Measurements from ENCODE around the gene MASP1.

MASP1 gene

GRCh38 chr3:187291001-187291511 lies 481 bp downstream of the MASP1 start:
- DNase-seq (ENCODE audit: low read depth) = peak; percentile 41
- peak overlapping the region; percentile 26 for H3K4me3 ChIP-seq (ENCODE audit: low read depth, low read length)
- in situ Hi-C loops (cut with HindIII; ENCODE audit: low sequenced_read_pairs) = no loop called here
- TF ChIP-seq CTCF (IDR thresholded peaks at IDR 0.05; ENCODE audit: low read depth, low read length, missing control alignments) = no peak

DNA sequence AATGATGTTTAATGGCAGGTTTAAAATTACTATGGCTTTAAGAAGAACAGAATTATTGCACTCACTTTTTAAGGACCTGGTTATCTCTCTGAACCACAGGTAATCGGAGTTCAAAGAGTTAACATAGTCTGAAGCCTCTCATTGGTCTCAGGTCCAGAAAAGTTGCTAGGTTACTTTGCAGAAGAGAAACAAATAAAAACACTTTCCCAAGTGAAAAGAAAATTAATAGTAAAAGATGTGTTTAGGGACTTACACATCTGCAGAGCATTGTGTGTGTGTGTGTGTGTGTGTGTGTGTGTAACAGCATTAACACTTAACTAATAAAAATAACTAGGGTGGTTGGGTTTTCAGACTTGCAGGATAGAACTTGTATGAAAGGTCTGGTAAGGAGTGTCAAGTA lies 1.0 kb downstream of the MASP1 start:
- DNase-seq (ENCODE audit: low read depth) = no peak
- in situ Hi-C loops (cut with HindIII; ENCODE audit: low sequenced_read_pairs) = no loop called here
- TF ChIP-seq CTCF (IDR thresholded peaks at IDR 0.05; ENCODE audit: low read depth, low read length, missing control alignments) = no peak
- no peak overlapping the region for H3K4me3 ChIP-seq (ENCODE audit: low read depth, low read length)

GRCh38 chr3:187288855-187289605 lies 2.5 kb downstream of the MASP1 start:
- in situ Hi-C loops (cut with HindIII; ENCODE audit: low sequenced_read_pairs) = loop anchor here (5.0 kb wide), 1 partner anchor 37 kb away; no protein-coding TSS in a partner anchor
- no peak overlapping the region for H3K4me3 ChIP-seq (ENCODE audit: low read depth, low read length)
- TF ChIP-seq CTCF (IDR thresholded peaks at IDR 0.05; ENCODE audit: low read depth, low read length, missing control alignments) = no peak
- DNase-seq (ENCODE audit: low read depth) = no peak

- in situ Hi-C loops (cut with HindIII; ENCODE audit: low sequenced_read_pairs) = loop anchor here (5.0 kb wide), 1 partner anchor 36 kb away; no protein-coding TSS in a partner anchor
- TF ChIP-seq CTCF (IDR thresholded peaks at IDR 0.05; ENCODE audit: low read depth, low read length, missing control alignments) = no peak
- H3K4me3 ChIP-seq (ENCODE audit: low read depth, low read length) = no peak overlapping the region
These were observed 3.2 kb downstream of the MASP1 start for GRCh38 chr3:187288131-187288854.

DNA sequence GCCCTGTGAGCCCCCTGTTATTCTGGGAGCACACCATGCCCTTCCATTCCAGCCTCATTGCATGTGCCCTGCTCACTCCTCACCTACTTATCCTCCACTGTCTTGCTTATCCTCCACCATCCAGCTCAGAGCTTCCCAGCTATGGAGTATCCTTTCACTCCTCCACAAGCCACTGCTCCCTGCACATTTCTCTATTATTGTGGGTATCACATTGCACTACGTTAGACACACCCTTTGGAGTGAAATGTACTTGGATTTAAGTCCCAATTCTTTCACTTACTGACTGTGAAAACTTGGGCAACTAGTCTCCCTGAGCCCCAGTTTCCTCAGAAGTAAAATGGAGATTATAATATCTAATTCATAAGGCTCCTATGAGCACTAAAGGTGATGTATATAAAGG lies 4.3 kb downstream of the MASP1 start:
- TF ChIP-seq CTCF (IDR thresholded peaks at IDR 0.05; ENCODE audit: low read depth, low read length, missing control alignments) = no peak
- no peak overlapping the region for H3K4me3 ChIP-seq (ENCODE audit: low read depth, low read length)
- in situ Hi-C loops (cut with HindIII; ENCODE audit: low sequenced_read_pairs) = loop anchor here (5.0 kb wide), 1 partner anchor 35 kb away; no protein-coding TSS in a partner anchor
- DNase-seq (ENCODE audit: low read depth) = no peak

More at GRCh38 chr3:187288131-187288854, 3.2 kb downstream of the MASP1 start:
- no peak for DNase-seq (ENCODE audit: low read depth)

DNA sequence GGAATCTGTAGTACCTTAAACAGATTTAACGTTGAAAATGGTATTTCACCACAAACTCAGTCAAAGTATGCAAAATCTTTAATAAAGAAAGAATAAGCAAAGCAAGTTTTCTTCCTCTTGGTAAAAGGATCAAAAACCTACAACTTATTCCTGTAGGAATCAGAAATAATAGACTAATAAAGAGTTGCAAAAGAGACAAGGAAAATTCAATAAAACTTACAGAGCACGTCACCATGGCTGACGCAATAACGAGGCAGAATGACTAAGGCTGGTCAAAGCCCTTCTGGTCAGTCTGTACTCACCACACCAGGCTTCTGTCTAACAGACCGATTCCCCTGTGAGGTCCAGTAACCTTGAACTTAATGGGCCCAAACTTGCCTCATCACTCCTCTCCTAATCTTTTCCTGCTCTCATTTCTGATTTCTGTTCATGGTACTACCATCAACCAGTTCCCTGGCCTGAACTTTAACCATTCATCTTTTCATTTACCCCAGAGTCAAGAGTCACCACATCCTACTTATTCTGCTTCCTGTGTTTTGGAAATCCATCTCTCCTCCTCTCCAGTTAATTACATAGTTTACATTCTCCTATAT lies 5.0 kb downstream of the MASP1 start:
- no peak for TF ChIP-seq CTCF (IDR thresholded peaks at IDR 0.05; ENCODE audit: low read depth, low read length, missing control alignments)
- no peak for DNase-seq (ENCODE audit: low read depth)
- in situ Hi-C loops (cut with HindIII; ENCODE audit: low sequenced_read_pairs) = loop anchor here (5.0 kb wide), 1 partner anchor 34 kb away; no protein-coding TSS in a partner anchor

More for the DNA sequence above, 5.0 kb downstream of the MASP1 start:
- H3K4me3 ChIP-seq (ENCODE audit: low read depth, low read length) = no peak overlapping the region

All from astrocyte of the cerebellum (primary cell).